Stimulated activated naive B cell treated with anti-CD40 and anti-IgM and Interleukin-4, amounts not matched to agents 10 μg/mL and 1 μg/mL and 100 μg/mL, for 72 hours (primary cell): ENCODE measurements around the gene PPP1R14B.

Source experiments
- ATAC-seq, 2 donors: fragments of 150-1000 bp; cut with Tn5 transposase; replicated peaks; 2 replicates each; pipeline ENCODE4 v1.10.0; 2021; ENCODE audit warnings: moderate library complexity in 1 of 2
- DNase-seq: peaks from one replicate; pipeline ENCODE4 v3.0.0; 2021
- H3K27ac Mint-ChIP-seq: one replicate; pipeline ENCODE4 v1.8.0; 2022; ENCODE audit warnings: mild to moderate bottlenecking, mixed read lengths
- H3K27me3 Mint-ChIP-seq, 2 donors: one replicate each; pipeline ENCODE4 v1.8.0; 2022; ENCODE audit warnings: mixed read lengths in 2 of 2
- H3K36me3 Mint-ChIP-seq, 2 donors: one replicate each; pipeline ENCODE4 v1.8.0; 2022; ENCODE audit warnings: mixed read lengths in 2 of 2, mild to moderate bottlenecking in 1 of 2
- H3K4me1 Mint-ChIP-seq, 2 donors: one replicate each; pipeline ENCODE4 v1.8.0; 2022; ENCODE audit warnings: mixed read lengths in 2 of 2, mild to moderate bottlenecking in 1 of 2
- H3K4me3 Mint-ChIP-seq, 2 donors: one replicate each; pipeline ENCODE4 v1.8.0; 2022; ENCODE audit warnings: mild to moderate bottlenecking in 2 of 2, mixed read lengths in 2 of 2, moderate library complexity in 1 of 2
- H3K9me3 Mint-ChIP-seq, 2 donors: one replicate each; pipeline ENCODE4 v1.8.0; 2022; ENCODE audit warnings: mixed read lengths in 2 of 2, mild to moderate bottlenecking in 1 of 2

Gene PPP1R14B, protein sequence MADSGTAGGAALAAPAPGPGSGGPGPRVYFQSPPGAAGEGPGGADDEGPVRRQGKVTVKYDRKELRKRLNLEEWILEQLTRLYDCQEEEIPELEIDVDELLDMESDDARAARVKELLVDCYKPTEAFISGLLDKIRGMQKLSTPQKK

DNA sequence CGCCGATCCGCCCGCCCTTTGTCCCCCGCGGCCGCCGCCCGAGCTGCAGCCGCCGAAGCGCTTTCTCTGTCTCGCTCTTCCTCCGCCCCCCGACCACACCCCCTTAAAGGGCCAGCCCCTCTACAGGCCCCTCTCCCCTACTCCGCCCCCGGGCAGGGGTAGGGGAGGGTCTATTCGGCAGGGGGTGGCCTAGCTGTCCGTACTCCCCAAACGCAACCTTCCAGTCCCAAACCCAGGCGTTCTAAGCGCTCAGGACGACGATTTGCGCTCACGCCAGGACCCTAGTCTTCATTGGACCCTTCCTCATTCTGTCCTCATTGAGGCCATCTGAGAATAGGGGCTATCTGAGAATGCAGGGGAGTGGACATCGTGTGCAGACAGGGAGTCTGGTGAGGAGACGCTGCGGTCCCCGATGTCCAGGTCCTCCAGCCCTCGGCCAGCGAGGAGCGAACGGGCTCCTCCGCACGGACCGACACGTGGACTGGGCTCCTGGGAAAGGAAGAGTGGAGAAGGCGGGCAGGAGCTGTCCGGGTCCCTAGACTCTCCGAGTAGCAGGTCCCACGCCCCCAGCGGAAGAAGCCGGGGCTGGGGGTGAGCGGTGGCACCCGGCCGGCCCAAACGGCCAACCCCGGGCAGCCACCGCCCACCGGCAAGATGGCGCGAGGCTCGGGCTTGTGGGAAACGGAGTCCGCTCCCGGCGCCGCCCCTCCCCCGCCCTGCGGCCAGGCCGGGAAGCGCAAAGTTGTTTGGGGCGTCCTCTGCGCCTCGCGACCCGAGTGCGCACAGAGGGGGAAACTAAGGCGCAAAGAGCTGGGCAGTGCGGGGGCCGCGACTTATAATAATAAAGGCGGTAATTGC is at the start of gene PPP1R14B:
Gene PPP1R14B, minus strand, starts transcription at position 73 of the 858 bp plus-strand sequence. CDS start 270 bp downstream, outside the sequence.
- no peaks in the 10 kb centered on the region for H3K9me3 Mint-ChIP-seq
- peak; percentile 77 for DNase-seq
- H3K4me3 Mint-ChIP-seq, result peak within 1 kb of the TSS; percentile 94 to 95
- H3K4me1 Mint-ChIP-seq, result peaks cover 27 to 70% of the 10 kb centered on the region in 2 donors
- H3K27me3 Mint-ChIP-seq, result no peaks in the 10 kb centered on the region
- peak; percentile 57 to 67 for ATAC-seq
- peak within 1 kb of the TSS; percentile 96 for H3K27ac Mint-ChIP-seq
- peaks cover 10 to 27% of the 10 kb centered on the region in 2 donors for H3K36me3 Mint-ChIP-seq

DNA sequence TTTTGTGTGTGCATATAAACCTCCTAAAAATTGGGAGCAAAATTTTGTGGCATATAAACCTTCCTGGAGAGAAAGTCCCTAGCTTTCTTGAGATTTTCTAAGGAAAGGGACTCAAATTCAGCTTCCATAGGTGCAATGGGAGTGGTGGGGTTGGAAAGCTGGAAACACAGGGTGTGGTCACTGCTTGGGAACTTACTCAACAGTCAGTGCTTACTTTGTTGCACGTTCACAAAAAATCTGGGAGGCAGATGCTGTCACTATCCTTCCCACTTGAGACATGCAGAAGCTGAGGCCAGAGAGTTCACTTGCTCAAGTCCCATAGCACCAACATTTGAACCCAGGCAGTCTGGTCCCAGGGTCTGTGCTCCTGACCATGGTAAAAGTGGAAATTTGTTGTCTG is 49.5 kb upstream of the PPP1R14B start:
- no peak overlapping the region for H3K4me3 Mint-ChIP-seq
- peaks cover 20 to 41% of the 10 kb centered on the region in 2 donors for H3K4me1 Mint-ChIP-seq
- peaks cover 64 to 81% of the 10 kb centered on the region in 2 donors for H3K27me3 Mint-ChIP-seq
- ATAC-seq (no peak), DNase-seq (no peak)
- H3K9me3 Mint-ChIP-seq, result no peaks in the 10 kb centered on the region
- no peaks in the 10 kb centered on the region for H3K36me3 Mint-ChIP-seq
- H3K27ac Mint-ChIP-seq, result no peak overlapping the region

DNA sequence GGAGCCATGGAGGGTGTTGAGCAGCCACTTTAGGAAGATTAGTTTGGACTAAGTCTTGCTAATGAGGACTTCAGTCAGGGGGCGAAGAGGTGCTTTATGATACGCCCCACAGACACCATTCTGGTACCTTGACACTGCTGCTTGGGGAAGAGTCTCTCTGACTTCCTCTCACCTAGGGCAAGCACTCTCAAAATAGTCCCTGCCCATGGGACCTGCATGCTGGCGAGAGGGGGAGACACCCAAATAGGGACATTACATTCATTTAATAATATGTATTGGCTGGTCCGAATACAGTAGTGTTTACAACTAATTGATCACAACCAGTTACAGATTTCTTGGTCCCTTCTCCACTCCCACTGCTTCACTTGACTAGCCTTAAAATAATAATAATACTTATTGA is 49.0 kb upstream of the PPP1R14B start:
- Mint-ChIP-seq H3K27me3 (peaks cover 65 to 82% of the 10 kb centered on the region in 2 donors), H3K9me3 (no peaks in the 10 kb centered on the region), H3K4me3 (no peak overlapping the region), H3K4me1 (peaks cover 19 to 42% of the 10 kb centered on the region in 2 donors), H3K36me3 (no peaks in the 10 kb centered on the region), H3K27ac (no peak overlapping the region)
- DNase-seq (no peak), ATAC-seq (no peak)

DNA sequence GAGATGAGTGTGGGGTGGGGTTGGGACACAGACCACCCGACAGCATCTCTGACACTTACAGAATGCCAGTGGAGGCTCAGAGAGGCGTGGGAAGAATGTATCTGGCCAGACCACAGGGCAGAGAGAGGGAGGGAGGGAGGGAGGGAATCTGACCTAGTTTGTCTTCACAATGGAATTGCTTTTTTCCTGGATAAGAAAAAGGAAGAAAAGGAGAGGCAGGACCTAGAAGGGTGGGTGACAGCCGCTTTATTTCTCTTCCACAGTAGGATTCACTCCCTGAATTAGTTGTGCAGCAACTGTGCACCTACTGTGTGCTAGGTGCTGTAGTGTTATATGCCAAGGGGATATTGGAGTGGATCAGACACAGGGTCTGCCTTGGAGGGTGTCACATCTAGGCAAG is 48.0 kb upstream of the PPP1R14B start:
- no peak overlapping the region for H3K4me3 Mint-ChIP-seq
- H3K4me1 Mint-ChIP-seq, result peaks cover 15 to 35% of the 10 kb centered on the region in 2 donors
- H3K9me3 Mint-ChIP-seq, result no peaks in the 10 kb centered on the region
- ATAC-seq (no peak), DNase-seq (no peak)
- peaks cover 61 to 76% of the 10 kb centered on the region in 2 donors for H3K27me3 Mint-ChIP-seq
- H3K36me3 Mint-ChIP-seq, result peaks cover 0 to 4% of the 10 kb centered on the region in 2 donors
- H3K27ac Mint-ChIP-seq, result no peak overlapping the region

DNA sequence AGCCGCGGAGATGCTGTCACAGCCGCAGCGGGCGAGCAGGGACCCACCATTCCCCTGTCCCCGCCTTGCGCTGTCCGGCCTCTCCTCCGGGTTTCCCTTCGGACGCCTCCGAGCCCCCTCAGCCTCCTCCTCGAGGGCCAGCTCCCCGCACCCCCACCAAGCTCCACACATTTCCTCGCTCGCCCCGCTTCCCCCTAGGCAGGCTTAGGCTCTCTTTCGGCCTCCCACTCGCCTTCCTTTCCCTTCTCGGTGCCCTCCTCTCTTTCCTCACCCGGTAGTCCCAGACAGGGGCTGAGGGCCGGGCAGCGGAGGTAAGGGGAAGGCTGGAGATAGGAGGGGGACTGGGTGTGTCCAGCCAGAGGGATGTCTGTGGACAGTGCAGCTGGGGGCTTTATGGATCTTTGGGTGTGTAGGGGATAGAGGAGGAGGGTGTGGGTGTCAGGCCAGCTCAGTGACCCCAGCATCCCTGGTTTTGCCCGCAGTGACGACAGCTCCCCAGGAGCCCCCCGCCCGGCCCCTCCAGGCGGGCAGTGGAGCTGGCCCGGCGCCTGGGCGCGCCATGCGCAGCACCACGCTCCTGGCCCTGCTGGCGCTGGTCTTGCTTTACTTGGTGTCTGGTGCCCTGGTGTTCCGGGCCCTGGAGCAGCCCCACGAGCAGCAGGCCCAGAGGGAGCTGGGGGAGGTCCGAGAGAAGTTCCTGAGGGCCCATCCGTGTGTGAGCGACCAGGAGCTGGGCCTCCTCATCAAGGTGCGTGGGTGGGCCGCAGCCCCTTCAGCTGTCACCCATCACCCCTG is 45.9 kb upstream of the PPP1R14B start:
- Mint-ChIP-seq H3K4me3 (peak overlapping the region; percentile 79 to 81), H3K27ac (no peak overlapping the region), H3K4me1 (peaks cover 12 to 27% of the 10 kb centered on the region in 2 donors), H3K9me3 (no peaks in the 10 kb centered on the region), H3K27me3 (peaks cover 48 to 54% of the 10 kb centered on the region in 2 donors), H3K36me3 (peaks cover 3 to 15% of the 10 kb centered on the region in 2 donors)
- DNase-seq (no peak), ATAC-seq (peak in 1 of 2 donors; percentile 39)

DNA sequence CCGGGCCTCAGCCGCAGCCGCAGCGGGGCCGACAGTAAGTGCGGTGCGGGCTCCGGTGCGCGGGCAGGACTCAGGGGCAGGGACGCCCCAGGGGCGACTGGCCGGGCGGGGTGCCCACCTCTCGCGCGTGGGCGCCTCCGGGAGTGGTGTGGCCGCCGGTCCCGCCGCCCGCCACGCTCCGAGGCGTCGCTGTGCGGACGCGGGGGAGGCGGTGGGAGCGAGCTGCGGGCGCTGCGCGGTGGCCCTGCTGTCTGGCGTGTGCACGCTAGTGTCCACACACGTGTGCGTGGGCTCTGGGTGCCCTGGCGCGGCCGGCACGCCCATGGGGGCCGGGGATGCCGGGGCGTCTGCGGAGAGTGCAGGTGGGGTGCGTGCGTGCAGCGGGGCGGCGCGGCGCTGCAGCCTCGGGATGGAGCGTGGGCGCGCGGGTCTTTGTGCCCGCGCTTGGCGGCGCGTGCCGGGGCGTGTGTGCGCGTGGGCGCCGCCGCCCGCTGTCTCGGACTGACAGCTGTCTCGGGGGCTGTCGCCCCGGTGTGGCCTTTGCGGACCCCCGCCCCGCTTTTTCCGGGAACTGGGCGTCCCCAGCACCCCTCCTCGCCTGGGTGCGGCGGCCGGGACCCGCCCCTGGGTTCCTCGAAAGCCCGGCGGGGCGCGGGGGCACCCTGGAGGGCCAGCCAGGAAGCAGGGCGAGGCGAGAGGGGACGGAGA is 45.2 kb upstream of the PPP1R14B start:
- Mint-ChIP-seq H3K4me1 (peaks cover 10 to 26% of the 10 kb centered on the region in 2 donors), H3K4me3 (peak overlapping the region; percentile 79 to 81), H3K36me3 (peaks cover 3 to 15% of the 10 kb centered on the region in 2 donors), H3K27me3 (peaks cover 40 to 47% of the 10 kb centered on the region in 2 donors), H3K27ac (no peak overlapping the region), H3K9me3 (no peaks in the 10 kb centered on the region)
- peak; percentile 52 to 66 for ATAC-seq
- no peak for DNase-seq

DNA sequence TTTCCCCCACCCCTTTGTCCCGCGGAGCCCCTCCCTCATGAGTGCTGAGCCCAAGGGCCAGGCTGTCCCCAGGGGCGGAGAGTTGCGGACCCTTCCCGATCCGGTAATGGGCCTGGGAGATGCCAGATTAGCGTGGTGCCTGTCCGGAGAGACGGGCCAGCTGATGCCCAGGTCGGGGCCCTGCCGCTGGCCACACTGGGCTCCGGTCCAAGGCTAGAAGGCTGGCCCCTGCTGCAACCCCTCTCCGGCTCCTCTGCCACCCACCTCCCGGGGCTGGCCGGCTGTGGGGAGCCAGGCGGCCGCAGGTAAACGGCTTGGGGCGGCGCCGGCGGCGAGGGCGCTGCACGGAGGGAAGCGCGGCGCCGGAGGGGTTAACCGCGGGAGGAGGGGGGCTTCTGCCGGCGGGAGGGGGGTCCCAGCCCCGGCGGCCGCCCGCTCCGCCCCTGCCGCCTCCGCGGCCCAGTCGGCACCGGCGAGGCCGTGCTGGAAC is 44.6 kb upstream of the PPP1R14B start, which contains the start of gene KCNK4:
Gene KCNK4, plus strand, starts transcription at position 41 of the 490 bp plus-strand sequence. CDS start 1,717 bp downstream, outside the sequence.
- Mint-ChIP-seq H3K4me1 (peaks cover 16 to 32% of the 10 kb centered on the region in 2 donors), H3K27me3 (peaks cover 34 to 41% of the 10 kb centered on the region in 2 donors), H3K9me3 (no peaks in the 10 kb centered on the region), H3K4me3 (peak within 1 kb of the TSS; percentile 66 to 79), H3K27ac (peak within 1 kb of the TSS; percentile 62), H3K36me3 (peaks cover 3 to 15% of the 10 kb centered on the region in 2 donors)
- ATAC-seq, result peak in 1 of 2 donors; percentile 9
- DNase-seq, result no peak

DNA sequence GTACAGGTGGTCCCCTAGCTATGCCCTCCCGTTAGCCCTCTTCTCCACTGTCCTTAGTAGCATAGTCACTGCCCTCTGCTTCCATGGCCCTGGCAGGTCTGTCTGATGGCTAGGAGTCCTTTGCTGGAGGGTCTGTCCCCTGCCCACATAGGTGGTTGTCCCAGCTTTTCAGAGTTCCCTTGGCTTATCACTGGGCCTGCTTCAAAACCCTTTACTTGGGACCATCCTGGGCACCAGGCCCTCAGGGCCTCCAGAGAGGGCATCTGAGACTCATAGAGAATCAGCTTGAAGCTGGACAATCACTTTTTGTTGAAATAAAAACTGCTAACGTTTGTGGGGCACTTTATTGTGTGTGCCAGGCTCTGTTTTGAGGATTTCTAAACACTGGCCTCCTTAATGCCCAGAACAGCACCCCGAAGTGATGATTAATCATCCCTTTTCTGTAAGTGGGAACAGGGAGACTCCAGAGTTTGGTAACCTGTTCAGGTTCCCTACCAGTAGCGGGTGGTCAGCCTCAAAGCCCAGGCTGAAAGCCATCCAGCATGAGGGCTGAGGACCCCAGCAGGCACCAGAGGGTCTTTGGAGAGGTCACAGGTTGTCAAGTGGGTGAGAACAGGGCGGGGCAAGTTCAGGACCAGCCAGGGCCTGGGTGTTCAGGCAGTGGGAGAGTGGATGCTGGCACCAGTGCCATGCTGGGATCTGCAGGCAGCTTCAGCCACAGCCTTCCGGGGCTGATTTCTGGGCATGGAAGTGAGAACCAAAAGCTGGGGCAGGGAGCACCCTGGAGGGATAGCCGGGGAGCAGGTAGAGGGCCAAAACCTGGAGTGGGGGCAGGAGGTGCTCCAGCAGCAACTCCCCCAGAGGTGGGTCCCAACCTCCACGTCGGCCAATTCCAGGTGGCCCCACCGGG is 43.9 kb upstream of the PPP1R14B start:
- Mint-ChIP-seq H3K27me3 (peaks cover 31 to 40% of the 10 kb centered on the region in 2 donors), H3K36me3 (peaks cover 3 to 15% of the 10 kb centered on the region in 2 donors), H3K4me1 (peaks cover 18 to 35% of the 10 kb centered on the region in 2 donors), H3K4me3 (peak overlapping the region; percentile 53 to 66), H3K9me3 (no peaks in the 10 kb centered on the region), H3K27ac (peak overlapping the region; percentile 62)
- DNase-seq (no peak), ATAC-seq (no peak)

DNA sequence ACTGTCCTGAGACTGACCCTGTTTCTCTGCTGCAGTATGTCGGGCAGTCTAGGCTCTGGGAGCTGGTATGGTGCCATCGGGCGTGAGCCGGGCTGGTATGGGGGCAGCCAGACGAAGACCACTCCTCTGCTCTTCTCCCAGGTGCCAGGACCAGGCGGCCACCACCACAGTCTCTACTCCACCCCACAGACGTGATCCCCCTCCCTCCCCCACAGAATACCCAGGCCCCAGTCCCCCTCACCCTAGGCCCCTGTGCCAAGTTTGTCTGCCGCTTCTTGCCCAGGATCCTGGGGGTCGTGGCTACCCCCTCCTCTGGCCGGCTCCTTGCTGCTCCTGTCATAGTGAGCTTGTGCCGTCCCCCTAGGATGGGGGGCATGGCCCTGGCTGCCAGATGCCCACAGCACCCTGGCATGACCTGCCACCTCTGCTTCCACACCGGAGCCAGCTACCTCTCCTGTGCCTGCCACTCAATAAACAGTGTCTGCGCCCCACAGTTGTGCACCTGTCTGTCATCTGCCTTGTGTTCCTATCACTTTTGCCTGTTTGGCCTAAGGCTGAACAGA is 42.3 kb upstream of the PPP1R14B start:
- Mint-ChIP-seq H3K27me3 (peaks cover 21 to 24% of the 10 kb centered on the region in 2 donors), H3K9me3 (no peaks in the 10 kb centered on the region), H3K4me3 (no peak overlapping the region), H3K4me1 (peaks cover 20 to 38% of the 10 kb centered on the region in 2 donors), H3K27ac (no peak overlapping the region), H3K36me3 (peaks cover 3 to 15% of the 10 kb centered on the region in 2 donors)
- ATAC-seq, result no peak
- no peak for DNase-seq

DNA sequence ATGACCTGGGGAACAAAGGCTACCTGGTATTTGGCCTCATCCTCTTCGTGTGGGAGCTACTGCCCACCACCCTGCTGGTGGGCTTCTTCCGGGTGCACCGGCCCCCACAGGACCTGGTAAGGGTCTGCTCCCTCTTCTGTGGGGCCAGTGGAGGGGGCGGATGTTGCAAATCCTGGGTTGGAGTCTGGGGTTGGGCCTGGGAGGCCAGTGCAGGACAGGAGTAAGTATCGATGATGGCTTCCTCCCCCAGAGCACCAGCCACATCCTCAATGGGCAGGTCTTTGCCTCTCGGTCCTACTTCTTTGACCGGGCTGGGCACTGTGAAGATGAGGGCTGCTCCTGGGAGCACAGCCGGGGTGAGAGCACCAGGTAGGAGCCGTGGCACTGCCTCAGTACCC is 41.6 kb upstream of the PPP1R14B start:
- Mint-ChIP-seq H3K4me1 (peaks cover 23 to 46% of the 10 kb centered on the region in 2 donors), H3K9me3 (no peaks in the 10 kb centered on the region), H3K4me3 (no peak overlapping the region), H3K27ac (no peak overlapping the region), H3K36me3 (peaks cover 3 to 15% of the 10 kb centered on the region in 2 donors), H3K27me3 (peaks cover 17 to 19% of the 10 kb centered on the region in 2 donors)
- DNase-seq (no peak), ATAC-seq (no peak)

DNA sequence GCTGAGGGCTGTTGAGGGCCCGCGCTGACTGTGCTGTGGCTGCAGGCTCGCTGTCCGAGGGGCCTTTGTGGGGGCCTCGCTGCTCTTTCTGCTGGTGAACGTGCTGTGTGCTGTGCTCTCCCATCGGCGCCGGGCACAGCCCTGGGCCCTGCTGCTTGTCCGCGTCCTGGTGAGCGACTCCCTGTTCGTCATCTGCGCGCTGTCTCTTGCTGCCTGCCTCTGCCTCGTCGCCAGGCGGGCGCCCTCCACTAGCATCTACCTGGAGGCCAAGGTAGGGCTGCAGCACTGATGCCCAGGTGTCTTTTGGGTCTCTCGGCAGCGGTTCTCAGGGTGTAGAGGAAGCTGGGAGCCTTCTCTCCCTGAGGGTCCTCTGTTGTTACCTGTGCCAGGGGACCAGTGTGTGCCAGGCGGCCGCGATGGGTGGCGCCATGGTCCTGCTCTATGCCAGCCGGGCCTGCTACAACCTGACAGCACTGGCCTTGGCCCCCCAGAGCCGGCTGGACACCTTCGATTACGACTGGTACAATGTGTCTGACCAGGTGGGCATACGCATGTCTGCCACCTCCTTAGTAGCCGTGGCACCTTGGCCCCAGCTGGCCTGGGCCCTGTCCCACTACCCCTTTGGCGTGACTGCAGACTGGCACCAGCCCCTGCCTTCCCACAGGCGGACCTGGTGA is 41.1 kb upstream of the PPP1R14B start:
- Mint-ChIP-seq H3K36me3 (peaks cover 4 to 17% of the 10 kb centered on the region in 2 donors), H3K4me1 (peaks cover 27 to 47% of the 10 kb centered on the region in 2 donors), H3K9me3 (no peaks in the 10 kb centered on the region), H3K27me3 (peaks cover 13 to 14% of the 10 kb centered on the region in 2 donors), H3K27ac (peak overlapping the region; percentile 56), H3K4me3 (peak overlapping the region in 1 of 2 donors; percentile 52)
- DNase-seq (no peak), ATAC-seq (no peak)

DNA sequence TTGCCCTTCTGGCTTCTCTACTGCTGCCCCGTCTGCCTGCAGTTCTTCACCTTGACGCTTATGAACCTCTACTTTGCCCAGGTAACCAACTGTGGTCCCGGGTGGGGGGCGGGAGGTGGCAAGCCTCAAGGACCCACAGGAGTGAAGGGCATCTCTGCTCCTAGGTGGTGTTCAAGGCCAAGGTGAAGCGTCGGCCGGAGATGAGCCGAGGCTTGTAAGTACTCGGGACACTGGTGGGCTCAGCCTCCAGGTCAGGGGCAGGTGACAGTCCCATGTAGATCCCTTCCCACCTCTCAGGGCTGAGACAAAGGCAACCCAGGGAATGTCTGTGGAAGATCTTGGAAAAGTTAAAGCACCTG is 40.0 kb upstream of the PPP1R14B start:
- no peaks in the 10 kb centered on the region for H3K9me3 Mint-ChIP-seq
- H3K27ac Mint-ChIP-seq, result peak overlapping the region; percentile 91
- DNase-seq (no peak), ATAC-seq (no peak)
- H3K36me3 Mint-ChIP-seq, result peaks cover 5 to 23% of the 10 kb centered on the region in 2 donors
- peaks cover 8 to 9% of the 10 kb centered on the region in 2 donors for H3K27me3 Mint-ChIP-seq
- H3K4me3 Mint-ChIP-seq, result peak overlapping the region; percentile 90 to 93
- H3K4me1 Mint-ChIP-seq, result peaks cover 27 to 44% of the 10 kb centered on the region in 2 donors
